HL-60/S4 treated with phorbol 12-myristate 13-acetate at 8.2 ng/mL for 4 days and 3 days (cell line): ENCODE measurements around the gene CRISPLD2.

Source experiments
- in situ Hi-C: fragments of 300-500 bp; cut with MboI; formaldehyde crosslinking; loops from 2 replicates; pipeline ENCODE4 v1.15.0; 2022; ENCODE audit warnings: low sequenced_read_pairs

Gene CRISPLD2

GRCh38 chr16:84879569-84880487, 60.0 kb downstream of the CRISPLD2 start:
- in situ Hi-C loops, result no loop called here

- in situ Hi-C loops, result no loop called here
These were observed 62.1 kb downstream of the CRISPLD2 start for GRCh38 chr16:84881702-84882521.

- in situ Hi-C loops, result no loop called here
These were observed 63.5 kb downstream of the CRISPLD2 start for GRCh38 chr16:84883301-84883700.

GRCh38 chr16:84884246-84884595, 64.4 kb downstream of the CRISPLD2 start:
- in situ Hi-C loops, result no loop called here

GRCh38 chr16:84884596-84885341, 65.0 kb downstream of the CRISPLD2 start:
- in situ Hi-C loops, result no loop called here

GRCh38 chr16:84885342-84885910, 65.6 kb downstream of the CRISPLD2 start:
- in situ Hi-C loops, result no loop called here

- in situ Hi-C loops, result no loop called here
These were observed 66.8 kb downstream of the CRISPLD2 start for GRCh38 chr16:84886497-84887090.

- in situ Hi-C loops, result no loop called here
These were observed 67.4 kb downstream of the CRISPLD2 start for GRCh38 chr16:84887207-84887606.

GRCh38 chr16:84888450-84888849, 68.7 kb downstream of the CRISPLD2 start:
- in situ Hi-C loops, result no loop called here

GRCh38 chr16:84889066-84889465, 69.3 kb downstream of the CRISPLD2 start:
- in situ Hi-C loops, result no loop called here

- in situ Hi-C loops, result no loop called here
These were observed 70.6 kb downstream of the CRISPLD2 start for GRCh38 chr16:84890427-84890826.

- in situ Hi-C loops, result no loop called here
These were observed 71.5 kb downstream of the CRISPLD2 start for GRCh38 chr16:84891149-84891795.

- in situ Hi-C loops, result no loop called here
These were observed 72.3 kb downstream of the CRISPLD2 start for GRCh38 chr16:84892097-84892496.

- in situ Hi-C loops, result no loop called here
These were observed 73.7 kb downstream of the CRISPLD2 start for GRCh38 chr16:84893467-84893848.

- in situ Hi-C loops, result no loop called here
These were observed 74.2 kb downstream of the CRISPLD2 start for GRCh38 chr16:84893849-84894599.

- in situ Hi-C loops, result no loop called here
These were observed 75.2 kb downstream of the CRISPLD2 start for GRCh38 chr16:84895016-84895415.

GRCh38 chr16:84896847-84897246, 77.1 kb downstream of the CRISPLD2 start:
- in situ Hi-C loops, result no loop called here

- in situ Hi-C loops, result no loop called here
These were observed 78.2 kb downstream of the CRISPLD2 start for GRCh38 chr16:84897911-84898377.

GRCh38 chr16:84898447-84898846, 78.7 kb downstream of the CRISPLD2 start:
- in situ Hi-C loops, result no loop called here
